Psoas muscle (tissue), 8 donors: Measurements from ENCODE around the gene EML4. TPM values are rescaled to one million over a fixed set of nuclear protein-coding genes. Genes with fewer than 3 reads are reported as not detected.

Source experiments
- ATAC-seq, 4 donors: fragments of 200-7000 bp; cut with Tn5 transposase; one replicate each; pipeline ENCODE4 v1.9.1; 2020; ENCODE audit warnings: moderate library complexity in 3 of 4, mild to moderate bottlenecking in 2 of 4
- DNase-seq, 2 donors: peaks; one replicate each; pipeline ENCODE4 v3.0.0-alpha.2; 2020
- H3K27ac ChIP-seq: fragments of 200-600 bp; one replicate; pipeline ENCODE4 v1.8.0; 2022
- H3K27me3 ChIP-seq, 3 donors: fragments of 200-600 bp in 1 of 3; one replicate each; pipeline versions ENCODE4 v1.6.1 to v1.8.0; 2013 to 2022; ENCODE audit warnings: low read length in 2 of 3, mild to moderate bottlenecking in 2 of 3, moderate library complexity in 1 of 3; ENCODE audit not compliant: insufficient read depth in 3 of 3
- H3K36me3 ChIP-seq, 2 donors: fragments of 200-600 bp in 1 of 2; one replicate each; pipeline versions ENCODE4 v1.6.1 to v1.8.0; 2013 to 2022; ENCODE audit warnings: low read depth in 1 of 2, mild to moderate bottlenecking in 1 of 2, moderate library complexity in 1 of 2; ENCODE audit not compliant: insufficient read depth in 1 of 2
- H3K4me1 ChIP-seq: fragments of 200-600 bp; one replicate; pipeline ENCODE4 v1.8.0; 2022
- H3K4me3 ChIP-seq: fragments of 200-600 bp; one replicate; pipeline ENCODE4 v1.8.0; 2022; ENCODE audit warnings: mild to moderate bottlenecking
- H3K9me3 ChIP-seq: fragments of 200-600 bp; one replicate; pipeline ENCODE4 v1.8.0; 2022
- WGBS, 3 donors: extraction: QIAGEN DNeasy Blood & Tissue Kit; methylation state at CpG; one replicate each; pipeline versions ENCODE4 v1.1.6 to v1.1.7; 2013; 5-methylcytosine and 5-hydroxymethylcytosine counted together
- intact Hi-C, 2 donors: fragments of 100-400 bp; cut with DNase I; formaldehyde crosslinking; loops; one replicate each; pipeline versions ENCODE4 v1.11.0 to v1.14.2; 2022
- polyA plus RNA-seq, 3 donors: library from polyadenylated mRNA; stranded (reverse); fragments of 200-250 nt; gene quantifications; one replicate each; pipeline ENCODE4 v1.2.3, GENCODE V29; 2013
- total RNA-seq, 4 donors: library from RNA; stranded (reverse); fragmentation: NEBNext Ultra II Directional in 2 of 4; extraction: Animal tissue kit (Norgen Biotek cat#: 25700) in 2 of 4; gene quantifications; one replicate each; pipeline versions ENCODE4 v1.2.1 to v1.2.4, GENCODE V29; 2021 to 2023
- TF ChIP-seq, protein P1 (sequence below): fragments of 200-600 bp; IDR thresholded peaks from one replicate; pipeline ENCODE4 v1.8.0; 2022; ENCODE audit warnings: antibody characterized with exemption
- donor health status: healthy with polysubstance abuse.
- donor health status: DM: no; HTN: no; CAD: no; lungs with moderate emphysema.
- donor health status: Bipolar disorder and iron deficiency.
- donor health status: healthy.
- donor health status: DM: yes; HTN: yes; CAD: no.
- donor health status: DM: no; HTN: no; CAD: no.
- donor health status: DM: no; HTN: no; CAD: no.
- donor health status: DM: yes; HTN: yes; CAD: no.

The EML4 gene
- total and polyA plus RNA-seq, 7 donors = 2.7 to 8.9 (median 5.0) TPM

DNA sequence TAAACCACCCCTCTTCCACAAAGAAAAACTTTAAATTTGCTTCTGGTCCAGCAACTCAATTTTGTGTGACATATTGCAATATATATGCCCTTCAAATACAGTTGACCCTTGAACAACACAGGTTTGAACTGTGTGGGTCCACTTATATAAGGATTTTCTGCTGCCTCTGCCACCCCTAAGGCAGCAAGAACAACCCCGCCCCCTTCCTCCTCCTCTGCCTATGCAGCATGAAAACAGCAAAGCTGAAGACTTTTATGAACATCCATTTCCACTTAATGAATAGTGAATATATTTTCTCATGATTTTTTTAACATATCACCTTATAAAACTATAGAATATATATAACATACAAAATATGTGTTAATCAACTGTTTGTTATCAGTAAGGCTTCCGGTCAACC, 58.3 kb downstream of the EML4 start:
- ATAC-seq (no peak), DNase-seq (no peak)
- intact Hi-C loops = no loop called here
- H3K4me1 ChIP-seq = peaks cover 3% of the 10 kb centered on the region
- 93 to 98% (median 98%) methylated on average over 2 of the region's 2 CpGs for WGBS, 3 donors
- no peak overlapping the region for H3K4me3 ChIP-seq
- H3K9me3 ChIP-seq = no peaks in the 10 kb centered on the region
- TF ChIP-seq, protein P1, sequence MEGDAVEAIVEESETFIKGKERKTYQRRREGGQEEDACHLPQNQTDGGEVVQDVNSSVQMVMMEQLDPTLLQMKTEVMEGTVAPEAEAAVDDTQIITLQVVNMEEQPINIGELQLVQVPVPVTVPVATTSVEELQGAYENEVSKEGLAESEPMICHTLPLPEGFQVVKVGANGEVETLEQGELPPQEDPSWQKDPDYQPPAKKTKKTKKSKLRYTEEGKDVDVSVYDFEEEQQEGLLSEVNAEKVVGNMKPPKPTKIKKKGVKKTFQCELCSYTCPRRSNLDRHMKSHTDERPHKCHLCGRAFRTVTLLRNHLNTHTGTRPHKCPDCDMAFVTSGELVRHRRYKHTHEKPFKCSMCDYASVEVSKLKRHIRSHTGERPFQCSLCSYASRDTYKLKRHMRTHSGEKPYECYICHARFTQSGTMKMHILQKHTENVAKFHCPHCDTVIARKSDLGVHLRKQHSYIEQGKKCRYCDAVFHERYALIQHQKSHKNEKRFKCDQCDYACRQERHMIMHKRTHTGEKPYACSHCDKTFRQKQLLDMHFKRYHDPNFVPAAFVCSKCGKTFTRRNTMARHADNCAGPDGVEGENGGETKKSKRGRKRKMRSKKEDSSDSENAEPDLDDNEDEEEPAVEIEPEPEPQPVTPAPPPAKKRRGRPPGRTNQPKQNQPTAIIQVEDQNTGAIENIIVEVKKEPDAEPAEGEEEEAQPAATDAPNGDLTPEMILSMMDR = no peak
- H3K36me3 ChIP-seq = no peaks in the 10 kb centered on the region
- no peaks in the 10 kb centered on the region for H3K27me3 ChIP-seq
- no peak overlapping the region for H3K27ac ChIP-seq

- intact Hi-C loops = no loop called here
- no peaks in the 10 kb centered on the region for H3K36me3 ChIP-seq
Observed at GRCh38 chr2:42228101-42228500, 58.9 kb downstream of the EML4 start.

GRCh38 chr2:42229949-42230348, 60.8 kb downstream of the EML4 start:
- intact Hi-C loops = loop anchor here in 1 of 2 donors (10.0 kb wide), 1 partner anchor 365 kb away; no protein-coding TSS in a partner anchor
- no peaks in the 10 kb centered on the region for H3K27me3 ChIP-seq
- TF ChIP-seq, protein P1 = no peak
- ATAC-seq (no peak), DNase-seq (no peak)
- H3K27ac ChIP-seq = no peak overlapping the region
- H3K4me3 ChIP-seq = no peak overlapping the region
- H3K9me3 ChIP-seq = no peaks in the 10 kb centered on the region
- no peaks in the 10 kb centered on the region for H3K36me3 ChIP-seq
- WGBS, 3 donors = 94 to 98% (median 96%) methylated on average over 2 of the region's 2 CpGs
- H3K4me1 ChIP-seq = peaks cover 3% of the 10 kb centered on the region

More at GRCh38 chr2:42228101-42228500, 58.9 kb downstream of the EML4 start:
- Histone ChIP-seq H3K27me3 (no peaks in the 10 kb centered on the region), H3K4me3 (no peak overlapping the region), H3K9me3 (no peaks in the 10 kb centered on the region), H3K27ac (no peak overlapping the region), H3K4me1 (peaks cover 3% of the 10 kb centered on the region)
- DNase-seq = no peak
- ATAC-seq = no peak
- TF ChIP-seq, protein P1 = no peak
- 82 to 97% (median 86%) methylated on average over 1 of the region's 1 CpG for WGBS, 3 donors

DNA sequence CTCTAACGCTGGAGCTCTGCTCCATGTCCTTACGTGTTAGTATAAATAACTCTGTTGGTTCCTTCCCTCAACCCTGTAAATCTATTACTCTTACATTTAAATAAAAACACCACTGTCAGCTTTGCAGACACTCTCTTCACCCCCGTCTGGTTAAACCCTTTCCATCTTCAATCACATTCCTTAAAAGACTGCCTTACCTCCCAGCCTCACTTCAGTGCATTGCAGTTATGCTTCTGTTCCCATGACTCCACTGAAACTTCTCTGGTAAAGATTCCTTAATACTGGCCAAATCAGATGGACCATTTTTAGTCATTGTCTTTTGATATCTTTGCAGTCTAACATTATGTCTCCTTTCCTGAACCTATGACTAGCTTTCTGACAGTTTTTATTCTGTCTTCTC, 61.7 kb downstream of the EML4 start:
- DNase-seq (no peak), ATAC-seq (no peak)
- intact Hi-C loops = loop anchor here in 1 of 2 donors (10.0 kb wide), 1 partner anchor 366 kb away; no protein-coding TSS in a partner anchor
- 90 to 94% (median 91%) methylated on average over 3 of the region's 3 CpGs for WGBS, 3 donors
- Histone ChIP-seq H3K36me3 (no peaks in the 10 kb centered on the region), H3K9me3 (no peaks in the 10 kb centered on the region), H3K4me1 (peaks cover 3% of the 10 kb centered on the region), H3K27ac (no peak overlapping the region), H3K4me3 (no peak overlapping the region), H3K27me3 (no peaks in the 10 kb centered on the region)
- TF ChIP-seq, protein P1 = no peak

DNA sequence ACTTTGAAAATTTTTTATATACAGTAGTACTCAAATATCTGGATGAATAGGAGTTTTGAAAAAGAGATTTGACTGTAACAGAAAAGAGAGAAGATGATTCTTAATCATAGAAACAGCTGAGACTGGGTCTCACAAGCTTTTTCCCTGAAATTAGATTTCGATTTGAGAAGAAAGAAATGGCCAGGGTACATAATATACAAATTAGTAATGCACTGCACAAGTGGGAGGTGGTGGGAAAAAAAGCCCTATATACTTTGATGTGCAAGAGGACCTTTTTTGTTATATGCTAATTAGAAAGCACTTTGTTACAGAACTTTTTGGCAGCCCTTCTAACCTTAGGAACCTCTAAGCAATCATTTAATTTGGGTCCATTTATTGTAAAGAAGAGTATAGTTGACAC, 62.9 kb downstream of the EML4 start:
- DNase-seq (no peak), ATAC-seq (no peak)
- Histone ChIP-seq H3K27me3 (no peaks in the 10 kb centered on the region), H3K36me3 (no peaks in the 10 kb centered on the region), H3K4me3 (no peak overlapping the region), H3K9me3 (no peaks in the 10 kb centered on the region), H3K4me1 (peaks cover 3% of the 10 kb centered on the region), H3K27ac (no peak overlapping the region)
- WGBS, 3 donors = 83 to 85% (median 84%) methylated on average over 1 of the region's 1 CpG
- TF ChIP-seq, protein P1 = no peak
- intact Hi-C loops = loop anchor here in 1 of 2 donors (10.0 kb wide), 1 partner anchor 367 kb away; no protein-coding TSS in a partner anchor
